ENCODE results near the gene RGS19.

GRCh38 chr20:64096535-64096934, 17.2 kb upstream of the RGS19 start:
- TF ChIP-seq CTCF (IDR thresholded peaks at IDR 0.05) (no peak), EZH2phosphoT487 (IDR thresholded peaks at IDR 0.05) (no peak)
